MM.1S (cell line): ENCODE data around the gene TAF5.
"Not testable (repeated sequence)": the region's sequence is repeated elsewhere in the genome, so short reads cannot be mapped to it uniquely, and the experiment has no call there.

Experiments
- EZH2phosphoT487 ChIP-seq: fragments of 300-600 bp; sonication (generic); IDR thresholded peaks from 2 replicates; pipeline ENCODE4 v1.6.1; 2018; ENCODE audit warnings: antibody characterized with exemption, low read length
- TF ChIP-seq, protein P1 (sequence below): fragments of 300-600 bp; sonication (generic); IDR thresholded peaks from 2 replicates; pipeline ENCODE4 v1.5.1; 2016; ENCODE audit warnings: antibody characterized with exemption, low read length, mixed read lengths

DNA sequence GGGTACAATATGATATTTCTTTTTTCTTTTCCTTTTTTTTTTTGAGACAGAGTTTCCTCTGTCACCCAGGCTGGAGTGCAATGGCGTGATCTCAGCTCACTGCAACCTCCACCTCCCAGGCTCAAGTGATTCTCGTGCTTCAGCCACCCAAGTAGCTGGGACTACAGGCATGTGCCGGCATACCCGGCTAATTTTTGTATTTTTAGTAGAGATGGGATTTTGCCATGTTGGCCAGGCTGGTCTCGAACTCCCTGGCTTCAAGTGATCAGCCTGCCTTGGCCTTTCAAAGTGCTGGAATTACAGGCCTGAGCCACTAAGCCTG is 49.3 kb downstream of the TAF5 start:
- TF ChIP-seq, protein P1, sequence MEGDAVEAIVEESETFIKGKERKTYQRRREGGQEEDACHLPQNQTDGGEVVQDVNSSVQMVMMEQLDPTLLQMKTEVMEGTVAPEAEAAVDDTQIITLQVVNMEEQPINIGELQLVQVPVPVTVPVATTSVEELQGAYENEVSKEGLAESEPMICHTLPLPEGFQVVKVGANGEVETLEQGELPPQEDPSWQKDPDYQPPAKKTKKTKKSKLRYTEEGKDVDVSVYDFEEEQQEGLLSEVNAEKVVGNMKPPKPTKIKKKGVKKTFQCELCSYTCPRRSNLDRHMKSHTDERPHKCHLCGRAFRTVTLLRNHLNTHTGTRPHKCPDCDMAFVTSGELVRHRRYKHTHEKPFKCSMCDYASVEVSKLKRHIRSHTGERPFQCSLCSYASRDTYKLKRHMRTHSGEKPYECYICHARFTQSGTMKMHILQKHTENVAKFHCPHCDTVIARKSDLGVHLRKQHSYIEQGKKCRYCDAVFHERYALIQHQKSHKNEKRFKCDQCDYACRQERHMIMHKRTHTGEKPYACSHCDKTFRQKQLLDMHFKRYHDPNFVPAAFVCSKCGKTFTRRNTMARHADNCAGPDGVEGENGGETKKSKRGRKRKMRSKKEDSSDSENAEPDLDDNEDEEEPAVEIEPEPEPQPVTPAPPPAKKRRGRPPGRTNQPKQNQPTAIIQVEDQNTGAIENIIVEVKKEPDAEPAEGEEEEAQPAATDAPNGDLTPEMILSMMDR, result not testable (repeated sequence)
- not testable (repeated sequence) for TF ChIP-seq EZH2phosphoT487
